BJ (cell line): ENCODE data around the gene CACNA1C. TPM values are rescaled to one million over a fixed set of nuclear protein-coding genes. Genes with fewer than 3 reads are reported as not detected.

Experiments
- CTCF ChIA-PET: fragments of 350-600 bp; formaldehyde crosslinking; extraction: SDS; loops from one replicate; lab custom pipeline; 2021; ENCODE audit warnings: antibody characterized with exemption, inconsistent platforms; lab: Yijun Ruan, JAX
- POLR2A ChIA-PET: fragments of 300-600 bp; sonication (Branson Sonifier 250); formaldehyde crosslinking; extraction: SDS; loops from one replicate; lab custom pipeline; 2021; ENCODE audit warnings: antibody characterized with exemption; lab: Charles Lee
- DNase-seq: peaks from one replicate; pipeline ENCODE4 v3.0.0-alpha.2; 2011; ENCODE audit warnings: low read depth
- H3K27me3 ChIP-seq: 2 replicates; pipeline ENCODE4 v1.6.0; 2011; ENCODE audit warnings: low read length; ENCODE audit not compliant: control insufficient read depth, insufficient read depth
- H3K36me3 ChIP-seq: 2 replicates; pipeline ENCODE4 v1.5.1; 2011; ENCODE audit warnings: low read length; ENCODE audit not compliant: control insufficient read depth, insufficient read depth
- H3K4me3 ChIP-seq: 2 replicates; pipeline ENCODE4 v1.5.1; 2011; ENCODE audit warnings: low read depth, mild to moderate bottlenecking, control low read depth, low read length
- CTCF ChIP-seq: IDR thresholded peaks from 2 replicates; pipeline ENCODE4 v1.5.1; 2011; ENCODE audit warnings: low read depth, mild to moderate bottlenecking, control low read depth, inconsistent platforms, low read length, moderate library complexity; ENCODE audit not compliant: insufficient read depth
- polyA plus RNA-seq: library from polyadenylated mRNA; depleted of rRNA; stranded (reverse); fragments of >200 nt; gene quantifications from 2 replicates; pipeline ENCODE4 v1.2.3, GENCODE V29; 2011

Gene CACNA1C
- polyA plus RNA-seq, 1 experiment = 14.7 TPM

GRCh38 chr12:2165927-2166326, 113.1 kb downstream of the CACNA1C start:
- Histone ChIP-seq H3K27me3 (no peaks in the 10 kb centered on the region), H3K4me3 (no peak overlapping the region), H3K36me3 (no peaks in the 10 kb centered on the region; the same call in 1 of the 2 replicates)
- CTCF ChIA-PET = no interaction called here
- POLR2A ChIA-PET = no interaction called here
- TF ChIP-seq CTCF = no peak
- DNase-seq = no peak

- TF ChIP-seq CTCF = no peak
- ChIA-PET CTCF (no interaction called here), POLR2A (no interaction called here)
- no peak for DNase-seq
- Histone ChIP-seq H3K36me3 (no peaks in the 10 kb centered on the region; the same call in 1 of the 2 replicates), H3K27me3 (no peaks in the 10 kb centered on the region), H3K4me3 (no peak overlapping the region)
These were observed 113.9 kb downstream of the CACNA1C start for GRCh38 chr12:2166696-2167095.

GRCh38 chr12:2167231-2167630, 114.4 kb downstream of the CACNA1C start:
- H3K36me3 ChIP-seq = no peaks in the 10 kb centered on the region; the same call in 1 of the 2 replicates
- no peak for TF ChIP-seq CTCF
- H3K4me3 ChIP-seq = no peak overlapping the region
- CTCF ChIA-PET = no interaction called here
- no peaks in the 10 kb centered on the region for H3K27me3 ChIP-seq
- no peak for DNase-seq
- POLR2A ChIA-PET = no interaction called here

- DNase-seq = no peak
These were observed 116.0 kb downstream of the CACNA1C start for GRCh38 chr12:2168808-2169207.

GRCh38 chr12:2169489-2169888, 116.7 kb downstream of the CACNA1C start:
- DNase-seq = no peak
- no peak overlapping the region for H3K4me3 ChIP-seq
- no peaks in the 10 kb centered on the region for H3K36me3 ChIP-seq
- ChIA-PET CTCF (interaction anchor here (0.8 kb wide), 1 partner anchor 112 kb away, joined by 3 read pairs; no protein-coding TSS in a partner anchor), POLR2A (no interaction called here)
- H3K27me3 ChIP-seq = no peaks in the 10 kb centered on the region
- no peak for TF ChIP-seq CTCF

More at GRCh38 chr12:2168808-2169207, 116.0 kb downstream of the CACNA1C start:
- Histone ChIP-seq H3K4me3 (no peak overlapping the region), H3K36me3 (no peaks in the 10 kb centered on the region), H3K27me3 (no peaks in the 10 kb centered on the region)
- no peak for TF ChIP-seq CTCF
- POLR2A ChIA-PET = no interaction called here
- CTCF ChIA-PET = interaction anchor here (0.8 kb wide), 1 partner anchor 111 kb away, joined by 3 read pairs; no protein-coding TSS in a partner anchor
